ENCODE data around the gene UFSP2.

Gene UFSP2

DNA sequence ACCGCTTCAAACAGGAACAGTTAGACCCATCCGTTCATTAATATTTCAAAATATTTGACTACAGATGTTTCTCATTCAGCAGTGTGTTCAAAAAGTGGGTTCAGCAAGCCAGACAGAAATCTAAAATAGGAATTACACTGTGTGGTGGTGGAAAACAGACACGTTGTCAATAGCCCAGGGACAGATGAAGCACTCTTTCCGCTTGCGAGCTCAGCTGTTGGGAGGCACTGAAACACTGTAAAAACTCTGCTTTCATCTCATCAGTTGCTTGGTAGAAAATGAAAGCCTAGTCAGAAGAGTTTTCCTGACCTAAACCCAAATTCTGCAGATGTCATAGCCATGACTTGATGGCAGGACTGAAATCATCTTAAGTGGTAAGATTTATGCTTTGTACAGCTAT lies 68.6 kb downstream of the UFSP2 start:
- no peak for DNase-seq (ENCODE audit: low read depth in 2 of 2, low spot score in 1 of 2)

DNA sequence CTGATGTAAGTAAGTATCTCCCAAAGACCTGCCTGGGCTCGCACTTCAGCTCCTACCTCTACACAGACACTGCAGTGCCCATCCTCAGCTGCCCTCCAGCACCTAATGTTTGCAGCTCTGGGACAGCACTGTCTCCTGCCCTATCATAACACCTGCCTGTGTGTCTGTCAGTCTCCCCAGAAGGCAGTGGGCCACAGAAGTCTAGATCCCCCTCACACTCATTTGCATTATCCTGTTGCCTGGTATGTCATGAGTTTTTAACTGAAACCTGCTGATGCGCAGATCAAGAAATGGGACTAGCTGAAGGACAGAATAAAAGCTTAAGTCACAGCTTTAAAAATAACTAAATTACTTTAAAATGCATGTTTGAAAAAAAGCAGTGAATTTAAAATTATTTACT lies 73.0 kb downstream of the UFSP2 start:
- DNase-seq (ENCODE audit: low read depth in 2 of 2, low spot score in 1 of 2): no peak

DNA sequence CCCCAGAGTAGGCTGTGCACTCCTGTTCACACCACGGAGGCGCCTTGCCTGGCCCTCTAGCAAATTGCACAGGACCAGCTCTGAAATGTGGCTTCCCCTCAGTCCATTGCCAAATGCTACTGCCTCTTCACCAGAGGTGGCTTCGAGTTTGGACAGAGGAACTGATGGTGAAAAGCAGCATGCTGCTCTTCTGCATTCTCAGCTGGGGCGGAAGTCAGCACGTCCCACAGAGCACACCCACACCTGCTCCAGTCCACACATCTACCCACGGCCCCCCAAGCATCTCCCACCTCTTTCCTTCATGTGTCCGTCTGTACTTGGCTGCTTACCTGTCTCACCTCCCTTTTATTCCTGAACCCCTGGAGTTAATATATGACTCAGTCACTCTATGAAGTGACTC lies 73.6 kb downstream of the UFSP2 start:
- DNase-seq (ENCODE audit: low read depth in 2 of 2, low spot score in 1 of 2): no peak

DNA sequence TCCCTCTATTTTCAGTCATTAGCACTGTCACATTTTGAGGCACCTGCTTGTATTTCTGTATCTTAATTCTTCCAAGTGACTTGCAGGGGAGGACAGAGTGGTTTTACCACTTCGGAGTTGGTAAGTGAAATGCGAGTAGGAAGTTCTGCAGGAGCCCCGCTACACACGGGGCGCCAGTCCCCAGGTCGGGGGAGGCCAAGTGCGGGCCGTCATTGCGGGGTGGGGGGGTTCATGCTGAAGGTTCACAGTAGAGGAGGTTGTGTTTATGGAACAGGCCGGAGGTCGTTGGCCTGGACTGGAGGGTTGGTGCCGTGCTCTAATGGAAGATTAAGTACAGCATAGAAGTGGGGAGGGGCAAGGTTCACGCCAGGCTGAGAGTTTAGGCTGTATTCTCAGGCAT lies 74.1 kb downstream of the UFSP2 start:
- no peak for DNase-seq (ENCODE audit: low read depth in 2 of 2, low spot score in 1 of 2)

All from stimulated activated CD8-positive, alpha-beta memory T cell treated with anti-CD3 and anti-CD28 coated beads, Interleukin-4, amount 100 ng/mL, for 1 hour (primary cell).